ENCODE data around the gene DAZAP2.
A peak's percentile ranks its signal among the peaks of the same experiment; 100 is the strongest.

DAZAP2 gene, protein sequence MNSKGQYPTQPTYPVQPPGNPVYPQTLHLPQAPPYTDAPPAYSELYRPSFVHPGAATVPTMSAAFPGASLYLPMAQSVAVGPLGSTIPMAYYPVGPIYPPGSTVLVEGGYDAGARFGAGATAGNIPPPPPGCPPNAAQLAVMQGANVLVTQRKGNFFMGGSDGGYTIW

DNA sequence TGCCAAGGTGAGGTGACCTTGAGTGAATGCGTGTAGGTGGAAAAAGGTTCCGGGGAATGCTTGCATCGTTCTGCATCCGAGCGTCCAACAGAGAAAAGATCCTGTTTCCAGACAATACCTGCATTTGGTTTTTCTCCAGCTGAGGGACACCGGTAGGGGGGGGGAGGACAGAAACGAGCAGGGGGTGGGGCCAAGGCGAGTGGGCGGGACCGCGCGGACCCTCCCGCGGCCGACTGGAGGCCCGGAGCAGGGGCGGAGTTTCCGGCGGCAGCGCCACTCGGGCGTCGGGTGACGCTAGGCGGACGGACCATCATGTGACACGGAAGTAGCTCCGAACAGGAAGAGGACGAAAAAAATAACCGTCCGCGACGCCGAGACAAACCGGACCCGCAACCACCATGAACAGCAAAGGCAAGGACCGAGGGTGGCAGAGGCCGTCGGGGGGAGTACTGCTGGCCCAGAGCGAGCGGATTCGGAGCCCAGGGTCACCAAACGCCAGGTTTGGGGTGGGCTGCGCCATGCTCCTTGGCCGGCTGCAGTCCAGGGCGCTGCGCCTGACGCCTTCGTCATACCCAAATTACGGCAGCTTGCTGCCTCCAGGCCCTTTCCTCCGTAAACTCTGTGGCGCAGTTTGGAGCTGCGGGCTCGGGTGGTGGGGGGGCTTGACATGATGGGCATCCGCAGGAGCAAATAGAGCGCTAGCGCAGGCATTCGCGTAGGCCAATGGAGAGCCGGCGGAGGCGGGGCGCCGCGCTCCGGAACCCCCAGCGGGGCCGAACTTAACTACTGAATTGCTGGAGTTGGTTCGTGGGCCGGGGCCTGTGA is at the start of gene DAZAP2:
DAZAP2 (plus strand) TSS at position 317 of the 825 bp plus-strand sequence; CDS start at position 399, 82 bp downstream.
- Histone ChIP-seq H3K27ac (ENCODE audit: extremely low read depth, low read depth, low read length) (peak within 1 kb of the TSS; percentile 91), H3K4me1 (ENCODE audit: control insufficient read depth, insufficient read depth, low read length) (peaks cover 4% of the 10 kb centered on the region; the same call in 1 of the 2 replicates), H3K9me3 (ENCODE audit: control insufficient read depth, insufficient read depth, low read depth, low read length) (no peaks in the 10 kb centered on the region), H3K4me3 (ENCODE audit: low read depth, low read length) (peak within 1 kb of the TSS; percentile 68), H3K36me3 (ENCODE audit: control insufficient read depth in 2 of 2, insufficient read depth in 1 of 2, low read length in 2 of 2) (peaks cover 18 to 38% of the 10 kb centered on the region in 2 experiments)
- ChIA-PET CTCF (interaction anchor here (0.5 to 1.7 kb wide), 8 partner anchors 14 to 917 kb away, joined by 3 to 5 read pairs (median 3); partner anchors contain the start of gene POU6F1), POLR2A (interaction anchor here (0.6 to 1.9 kb wide), 18 partner anchors 8 to 1193 kb away, joined by 3 to 36 read pairs (median 4); partner anchors contain the start of genes CSRNP2, GPD1 and POU6F1)
- TF ChIP-seq GLI4 (tag by site-specific recombination; IDR thresholded peaks at IDR 0.05) (0 out of 2 replicates have a peak, but pooled peaks have one; percentile 60), REPIN1 (tag by site-specific recombination; IDR thresholded peaks at IDR 0.05; ENCODE audit: low read depth) (0 out of 2 replicates have a peak, but pooled peaks have one; percentile 59), EGR2 (tag by site-specific recombination; IDR thresholded peaks at IDR 0.05; ENCODE audit: low read depth) (peak; percentile 49), ZNF214 (tag by site-specific recombination; IDR thresholded peaks at IDR 0.05; ENCODE audit: borderline replicate concordance) (no peak), GFI1B (tag by site-specific recombination; IDR thresholded peaks at IDR 0.05) (no peak), ZBTB8A (tag by site-specific recombination; IDR thresholded peaks at IDR 0.05) (peak; percentile 66), ZNF350 (tag by site-specific recombination; IDR thresholded peaks at IDR 0.05) (no peak), SP3 (tag by site-specific recombination; IDR thresholded peaks at IDR 0.05) (peak; percentile 83), ZNF391 (tag by site-specific recombination; IDR thresholded peaks at IDR 0.05; ENCODE audit: borderline replicate concordance, low read depth) (peak; percentile 84; the same call in 1 of the 2 replicates), ZNF366 (tag by site-specific recombination; conservative IDR thresholded peaks at IDR 0.05) (0 out of 2 replicates have a peak, but pooled peaks have one; percentile 9), ZNF121 (tag by site-specific recombination; IDR thresholded peaks at IDR 0.05) (0 out of 2 replicates have a peak, but pooled peaks have one; percentile 31), KLF9 (tag by site-specific recombination; IDR thresholded peaks at IDR 0.05; ENCODE audit: low read depth) (peak; percentile 82), ZIC2 (tag by site-specific recombination; IDR thresholded peaks at IDR 0.05) (peak; percentile 16; the same call in 1 of the 2 replicates), ZSCAN30 (tag by site-specific recombination; IDR thresholded peaks at IDR 0.05) (peak; percentile 77), ZBTB20 (tag by site-specific recombination; IDR thresholded peaks at IDR 0.05) (peak; percentile 58; the same call in 1 of the 2 replicates), YY2 (tag by site-specific recombination; IDR thresholded peaks at IDR 0.05) (peak; percentile 62; the same call in 1 of the 2 replicates), ZNF341 (tag by site-specific recombination; IDR thresholded peaks at IDR 0.05; ENCODE audit: low read depth) (0 out of 2 replicates have a peak, but pooled peaks have one; percentile 24), ZFP3 (tag by site-specific recombination; IDR thresholded peaks at IDR 0.05; ENCODE audit: low read depth) (no peak), ZEB2 (tag by site-specific recombination; IDR thresholded peaks at IDR 0.05) (peak; percentile 86; the same call in 1 of the 2 replicates)
- TF ChIP-seq, protein P1, sequence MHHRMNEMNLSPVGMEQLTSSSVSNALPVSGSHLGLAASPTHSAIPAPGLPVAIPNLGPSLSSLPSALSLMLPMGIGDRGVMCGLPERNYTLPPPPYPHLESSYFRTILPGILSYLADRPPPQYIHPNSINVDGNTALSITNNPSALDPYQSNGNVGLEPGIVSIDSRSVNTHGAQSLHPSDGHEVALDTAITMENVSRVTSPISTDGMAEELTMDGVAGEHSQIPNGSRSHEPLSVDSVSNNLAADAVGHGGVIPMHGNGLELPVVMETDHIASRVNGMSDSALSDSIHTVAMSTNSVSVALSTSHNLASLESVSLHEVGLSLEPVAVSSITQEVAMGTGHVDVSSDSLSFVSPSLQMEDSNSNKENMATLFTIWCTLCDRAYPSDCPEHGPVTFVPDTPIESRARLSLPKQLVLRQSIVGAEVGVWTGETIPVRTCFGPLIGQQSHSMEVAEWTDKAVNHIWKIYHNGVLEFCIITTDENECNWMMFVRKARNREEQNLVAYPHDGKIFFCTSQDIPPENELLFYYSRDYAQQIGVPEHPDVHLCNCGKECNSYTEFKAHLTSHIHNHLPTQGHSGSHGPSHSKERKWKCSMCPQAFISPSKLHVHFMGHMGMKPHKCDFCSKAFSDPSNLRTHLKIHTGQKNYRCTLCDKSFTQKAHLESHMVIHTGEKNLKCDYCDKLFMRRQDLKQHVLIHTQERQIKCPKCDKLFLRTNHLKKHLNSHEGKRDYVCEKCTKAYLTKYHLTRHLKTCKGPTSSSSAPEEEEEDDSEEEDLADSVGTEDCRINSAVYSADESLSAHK (tag by site-specific recombination; IDR thresholded peaks at IDR 0.05) = no peak
- TF ChIP-seq, protein P2, sequence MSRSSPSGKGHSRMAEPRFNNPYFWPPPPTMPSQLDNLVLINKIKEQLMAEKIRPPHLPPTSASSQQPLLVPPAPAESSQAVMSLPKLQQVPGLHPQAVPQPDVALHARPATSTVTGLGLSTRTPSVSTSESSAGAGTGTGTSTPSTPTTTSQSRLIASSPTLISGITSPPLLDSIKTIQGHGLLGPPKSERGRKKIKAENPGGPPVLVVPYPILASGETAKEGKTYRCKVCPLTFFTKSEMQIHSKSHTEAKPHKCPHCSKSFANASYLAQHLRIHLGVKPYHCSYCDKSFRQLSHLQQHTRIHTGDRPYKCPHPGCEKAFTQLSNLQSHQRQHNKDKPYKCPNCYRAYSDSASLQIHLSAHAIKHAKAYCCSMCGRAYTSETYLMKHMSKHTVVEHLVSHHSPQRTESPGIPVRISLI (tag by site-specific recombination; IDR thresholded peaks at IDR 0.05) = peak; percentile 98
- TF ChIP-seq, protein P3, sequence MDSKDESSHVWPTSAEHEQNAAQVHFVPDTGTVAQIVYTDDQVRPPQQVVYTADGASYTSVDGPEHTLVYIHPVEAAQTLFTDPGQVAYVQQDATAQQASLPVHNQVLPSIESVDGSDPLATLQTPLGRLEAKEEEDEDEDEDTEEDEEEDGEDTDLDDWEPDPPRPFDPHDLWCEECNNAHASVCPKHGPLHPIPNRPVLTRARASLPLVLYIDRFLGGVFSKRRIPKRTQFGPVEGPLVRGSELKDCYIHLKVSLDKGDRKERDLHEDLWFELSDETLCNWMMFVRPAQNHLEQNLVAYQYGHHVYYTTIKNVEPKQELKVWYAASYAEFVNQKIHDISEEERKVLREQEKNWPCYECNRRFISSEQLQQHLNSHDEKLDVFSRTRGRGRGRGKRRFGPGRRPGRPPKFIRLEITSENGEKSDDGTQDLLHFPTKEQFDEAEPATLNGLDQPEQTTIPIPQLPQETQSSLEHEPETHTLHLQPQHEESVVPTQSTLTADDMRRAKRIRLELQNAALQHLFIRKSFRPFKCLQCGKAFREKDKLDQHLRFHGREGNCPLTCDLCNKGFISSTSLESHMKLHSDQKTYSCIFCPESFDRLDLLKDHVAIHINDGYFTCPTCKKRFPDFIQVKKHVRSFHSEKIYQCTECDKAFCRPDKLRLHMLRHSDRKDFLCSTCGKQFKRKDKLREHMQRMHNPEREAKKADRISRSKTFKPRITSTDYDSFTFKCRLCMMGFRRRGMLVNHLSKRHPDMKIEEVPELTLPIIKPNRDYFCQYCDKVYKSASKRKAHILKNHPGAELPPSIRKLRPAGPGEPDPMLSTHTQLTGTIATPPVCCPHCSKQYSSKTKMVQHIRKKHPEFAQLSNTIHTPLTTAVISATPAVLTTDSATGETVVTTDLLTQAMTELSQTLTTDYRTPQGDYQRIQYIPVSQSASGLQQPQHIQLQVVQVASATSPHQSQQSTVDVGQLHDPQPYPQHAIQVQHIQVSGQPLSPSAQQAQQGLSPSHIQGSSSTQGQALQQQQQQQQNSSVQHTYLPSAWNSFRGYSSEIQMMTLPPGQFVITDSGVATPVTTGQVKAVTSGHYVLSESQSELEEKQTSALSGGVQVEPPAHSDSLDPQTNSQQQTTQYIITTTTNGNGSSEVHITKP (tag by site-specific recombination; IDR thresholded peaks at IDR 0.05) = peak; percentile 96
- TF ChIP-seq, protein P4, sequence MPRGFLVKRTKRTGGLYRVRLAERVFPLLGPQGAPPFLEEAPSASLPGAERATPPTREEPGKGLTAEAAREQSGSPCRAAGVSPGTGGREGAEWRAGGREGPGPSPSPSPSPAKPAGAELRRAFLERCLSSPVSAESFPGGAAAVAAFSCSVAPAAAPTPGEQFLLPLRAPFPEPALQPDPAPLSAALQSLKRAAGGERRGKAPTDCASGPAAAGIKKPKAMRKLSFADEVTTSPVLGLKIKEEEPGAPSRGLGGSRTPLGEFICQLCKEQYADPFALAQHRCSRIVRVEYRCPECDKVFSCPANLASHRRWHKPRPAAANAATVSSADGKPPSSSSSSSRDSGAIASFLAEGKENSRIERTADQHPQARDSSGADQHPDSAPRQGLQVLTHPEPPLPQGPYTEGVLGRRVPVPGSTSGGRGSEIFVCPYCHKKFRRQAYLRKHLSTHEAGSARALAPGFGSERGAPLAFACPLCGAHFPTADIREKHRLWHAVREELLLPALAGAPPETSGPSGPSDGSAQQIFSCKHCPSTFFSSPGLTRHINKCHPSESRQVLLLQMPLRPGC (tag by site-specific recombination; IDR thresholded peaks at IDR 0.05) = 0 out of 2 replicates have a peak, but pooled peaks have one; percentile 11
- TF ChIP-seq, protein P5, sequence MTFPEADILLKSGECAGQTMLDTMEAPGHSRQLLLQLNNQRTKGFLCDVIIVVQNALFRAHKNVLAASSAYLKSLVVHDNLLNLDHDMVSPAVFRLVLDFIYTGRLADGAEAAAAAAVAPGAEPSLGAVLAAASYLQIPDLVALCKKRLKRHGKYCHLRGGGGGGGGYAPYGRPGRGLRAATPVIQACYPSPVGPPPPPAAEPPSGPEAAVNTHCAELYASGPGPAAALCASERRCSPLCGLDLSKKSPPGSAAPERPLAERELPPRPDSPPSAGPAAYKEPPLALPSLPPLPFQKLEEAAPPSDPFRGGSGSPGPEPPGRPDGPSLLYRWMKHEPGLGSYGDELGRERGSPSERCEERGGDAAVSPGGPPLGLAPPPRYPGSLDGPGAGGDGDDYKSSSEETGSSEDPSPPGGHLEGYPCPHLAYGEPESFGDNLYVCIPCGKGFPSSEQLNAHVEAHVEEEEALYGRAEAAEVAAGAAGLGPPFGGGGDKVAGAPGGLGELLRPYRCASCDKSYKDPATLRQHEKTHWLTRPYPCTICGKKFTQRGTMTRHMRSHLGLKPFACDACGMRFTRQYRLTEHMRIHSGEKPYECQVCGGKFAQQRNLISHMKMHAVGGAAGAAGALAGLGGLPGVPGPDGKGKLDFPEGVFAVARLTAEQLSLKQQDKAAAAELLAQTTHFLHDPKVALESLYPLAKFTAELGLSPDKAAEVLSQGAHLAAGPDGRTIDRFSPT (tag by site-specific recombination; IDR thresholded peaks at IDR 0.05) = peak; percentile 79

Measured in HEK293 (cell line).